ENCODE results near the gene PHF21B. TPM values are rescaled to one million over a fixed set of nuclear protein-coding genes. Genes with fewer than 3 reads are reported as not detected.
A peak's percentile ranks its signal among the peaks of the same experiment; 100 is the strongest.

PHF21B gene
- total and polyA plus RNA-seq, 12 donors, result 0.07 to 0.98 (median 0.50) TPM; not detected in 4

- Histone ChIP-seq H3K9me3 (no peaks in the 10 kb centered on the region), H3K4me1 (peaks cover 0 to 8% (median 0%) of the 10 kb centered on the region in 9 donors), H3K4me3 (no peak overlapping the region), H3K27me3 (peaks cover 0 to 23% (median 0%) of the 10 kb centered on the region in 7 donors), H3K36me3 (no peaks in the 10 kb centered on the region), H3K27ac (no peak overlapping the region)
- intact Hi-C loops (cut with DNase I), result no loop called here
- TF ChIP-seq CTCF (IDR thresholded peaks at IDR 0.05), result no peak
- DNase-seq (no peak), ATAC-seq (no peak)
- WGBS, 2 donors, result 85 to 88% methylated on average over 8 of the region's 8 CpGs
These were observed 72.6 kb downstream of the PHF21B start for GRCh38 chr22:44937216-44937615.

GRCh38 chr22:44936201-44936600, 73.6 kb downstream of the PHF21B start:
- Histone ChIP-seq H3K9me3 (no peaks in the 10 kb centered on the region), H3K36me3 (no peaks in the 10 kb centered on the region), H3K4me1 (peaks cover 0 to 13% (median 0%) of the 10 kb centered on the region in 9 donors), H3K27ac (peak overlapping the region in 4 of 10 donors; percentile 10 to 68 (median 45)), H3K4me3 (no peak overlapping the region), H3K27me3 (peaks cover 0 to 15% (median 0%) of the 10 kb centered on the region in 7 donors)
- DNase-seq, result no peak
- 77% methylated on average over 16 of the region's 16 CpGs for WGBS, 2 donors
- ATAC-seq, result peak in 3 of 8 donors; percentile 25 to 45 (median 25)
- intact Hi-C loops (cut with DNase I), result no loop called here
- TF ChIP-seq CTCF (IDR thresholded peaks at IDR 0.05), result no peak

GRCh38 chr22:44935724-44936123, 74.1 kb downstream of the PHF21B start:
- ATAC-seq, result peak in 7 of 8 donors; percentile 34 to 89 (median 51)
- H3K4me1 ChIP-seq, result peaks cover 0 to 16% (median 3%) of the 10 kb centered on the region in 9 donors
- DNase-seq, result peak in 1 of 2 donors; percentile 30
- no peaks in the 10 kb centered on the region for H3K36me3 ChIP-seq
- intact Hi-C loops (cut with DNase I), result no loop called here
- no peaks in the 10 kb centered on the region for H3K9me3 ChIP-seq
- WGBS, 2 donors, result 62 to 76% methylated on average over 11 of the region's 11 CpGs
- no peak for TF ChIP-seq CTCF (IDR thresholded peaks at IDR 0.05)
- no peak overlapping the region for H3K4me3 ChIP-seq
- peak overlapping the region in 4 of 10 donors; percentile 10 to 68 (median 45) for H3K27ac ChIP-seq
- peaks cover 0 to 10% (median 0%) of the 10 kb centered on the region in 7 donors for H3K27me3 ChIP-seq

- no peak overlapping the region for H3K4me3 ChIP-seq
- H3K36me3 ChIP-seq, result no peaks in the 10 kb centered on the region
- peaks cover 0 to 2% (median 0%) of the 10 kb centered on the region in 7 donors for H3K27me3 ChIP-seq
- no peak for DNase-seq
- no peak overlapping the region for H3K27ac ChIP-seq
- H3K9me3 ChIP-seq, result no peaks in the 10 kb centered on the region
- TF ChIP-seq CTCF (IDR thresholded peaks at IDR 0.05), result no peak
- 68 to 86% methylated on average over 6 of the region's 6 CpGs for WGBS, 2 donors
- intact Hi-C loops (cut with DNase I), result no loop called here
- H3K4me1 ChIP-seq, result peaks cover 0 to 18% (median 3%) of the 10 kb centered on the region in 9 donors
- no peak for ATAC-seq
These were observed 75.4 kb downstream of the PHF21B start for GRCh38 chr22:44934454-44934735.

Data from heart right ventricle (tissue), 16 donors.